HL-60 (cell line): ENCODE data around the gene EPHB2.
"Not testable (repeated sequence)": the region's sequence is repeated elsewhere in the genome, so short reads cannot be mapped to it uniquely, and the experiment has no call there.

Experiments
- CTCF ChIP-seq: IDR thresholded peaks from one replicate; pipeline ENCODE4 v1.5.1; 2011; ENCODE audit warnings: low read length, control low read depth, inconsistent platforms; ENCODE audit not compliant: insufficient read depth
- GABPA ChIP-seq: IDR thresholded peaks from 2 replicates; pipeline ENCODE4 v1.6.1; 2012; ENCODE audit warnings: low read depth
- POLR2AphosphoS5 ChIP-seq: IDR thresholded peaks from 2 replicates; pipeline ENCODE4 v1.6.1; 2012; ENCODE audit warnings: low read depth
- REST ChIP-seq: IDR thresholded peaks from 2 replicates; pipeline ENCODE4 v1.6.1; 2012; ENCODE audit warnings: low read depth; ENCODE audit not compliant: insufficient replicate concordance

GRCh38 chr1:22706100-22706499 lies 4.5 kb upstream of the EPHB2 start:
- not testable (repeated sequence) for TF ChIP-seq CTCF, POLR2AphosphoS5, GABPA, REST
